Neural cell (in vitro differentiated cells): ENCODE data around the gene WFIKKN1.

Experiments
- MXI1 ChIP-seq: fragments of 450-650 bp; conservative IDR thresholded peaks from 2 replicates; pipeline ENCODE4 v1.6.1; 2014; ENCODE audit warnings: antibody characterized with exemption, mild to moderate bottlenecking; ENCODE audit not compliant: poor library complexity, severe bottlenecking
- SMC3 ChIP-seq: fragments of 450-650 bp; conservative IDR thresholded peaks from 2 replicates; pipeline ENCODE4 v1.6.1; 2014; ENCODE audit warnings: antibody characterized with exemption, mild to moderate bottlenecking, moderate library complexity; ENCODE audit not compliant: poor library complexity
- TF ChIP-seq, protein P1 (sequence below): fragments of 450-650 bp; IDR thresholded peaks from 2 replicates; pipeline ENCODE4 v1.5.1; 2014; ENCODE audit warnings: antibody characterized with exemption, mild to moderate bottlenecking, moderate library complexity; ENCODE audit not compliant: poor library complexity, severe bottlenecking

DNA sequence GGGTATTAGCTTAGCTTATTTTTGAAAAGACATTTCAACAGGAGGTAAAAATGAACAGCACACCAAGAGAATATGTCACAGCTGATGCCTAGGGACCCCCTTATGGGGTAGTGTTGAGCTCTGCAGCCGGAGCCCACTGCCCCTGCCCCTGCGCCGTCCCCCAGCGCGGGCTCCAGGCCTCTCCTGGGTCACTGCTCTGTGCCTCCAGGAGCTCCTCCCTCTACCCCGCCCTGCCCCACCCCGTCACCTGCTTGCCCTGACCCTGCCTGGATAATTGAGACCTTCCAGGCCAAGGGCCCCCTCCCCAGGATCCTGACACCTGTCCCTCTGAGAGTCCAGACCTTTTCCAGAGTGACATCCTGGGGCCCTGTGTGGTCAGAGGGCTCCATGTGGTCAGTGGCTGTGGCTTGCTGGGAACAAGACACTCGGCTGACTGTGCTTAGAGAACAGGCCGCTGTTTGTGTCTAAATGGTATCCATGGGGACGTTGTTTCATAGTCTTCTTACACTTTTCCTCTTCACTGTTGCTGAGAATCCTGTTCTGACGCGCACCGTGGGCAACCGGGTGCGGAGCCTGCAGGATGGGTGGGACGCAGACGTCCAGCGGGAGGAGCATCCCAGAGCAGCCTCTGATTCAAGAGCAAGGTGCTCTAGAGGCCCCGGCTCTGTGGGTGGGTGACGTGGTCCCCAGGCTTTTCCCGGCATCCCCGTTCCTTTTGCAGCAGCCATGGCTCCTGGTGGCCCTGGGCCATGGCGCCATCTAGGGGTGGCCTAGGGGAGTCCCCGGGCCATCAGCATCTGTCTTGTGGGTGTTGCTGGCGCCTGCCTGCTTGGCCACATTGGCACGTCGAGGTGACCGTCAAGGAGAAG lies 20.0 kb upstream of the WFIKKN1 start:
- no peak for TF ChIP-seq SMC3
- TF ChIP-seq MXI1 = no peak
- TF ChIP-seq, protein P1, sequence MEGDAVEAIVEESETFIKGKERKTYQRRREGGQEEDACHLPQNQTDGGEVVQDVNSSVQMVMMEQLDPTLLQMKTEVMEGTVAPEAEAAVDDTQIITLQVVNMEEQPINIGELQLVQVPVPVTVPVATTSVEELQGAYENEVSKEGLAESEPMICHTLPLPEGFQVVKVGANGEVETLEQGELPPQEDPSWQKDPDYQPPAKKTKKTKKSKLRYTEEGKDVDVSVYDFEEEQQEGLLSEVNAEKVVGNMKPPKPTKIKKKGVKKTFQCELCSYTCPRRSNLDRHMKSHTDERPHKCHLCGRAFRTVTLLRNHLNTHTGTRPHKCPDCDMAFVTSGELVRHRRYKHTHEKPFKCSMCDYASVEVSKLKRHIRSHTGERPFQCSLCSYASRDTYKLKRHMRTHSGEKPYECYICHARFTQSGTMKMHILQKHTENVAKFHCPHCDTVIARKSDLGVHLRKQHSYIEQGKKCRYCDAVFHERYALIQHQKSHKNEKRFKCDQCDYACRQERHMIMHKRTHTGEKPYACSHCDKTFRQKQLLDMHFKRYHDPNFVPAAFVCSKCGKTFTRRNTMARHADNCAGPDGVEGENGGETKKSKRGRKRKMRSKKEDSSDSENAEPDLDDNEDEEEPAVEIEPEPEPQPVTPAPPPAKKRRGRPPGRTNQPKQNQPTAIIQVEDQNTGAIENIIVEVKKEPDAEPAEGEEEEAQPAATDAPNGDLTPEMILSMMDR = no peak
